Eye (tissue), 1 donor: ENCODE data around the gene NUDCD2.
"Not testable (repeated sequence)": the region's sequence is repeated elsewhere in the genome, so short reads cannot be mapped to it uniquely, and the experiment has no call there.

ENCODE experiments used
- DNase-seq: peaks from one replicate; pipeline ENCODE4 v3.0.0-alpha.2; 2015

Gene NUDCD2

GRCh38 chr5:163415673-163416072 lies 44.2 kb downstream of the NUDCD2 start:
- not testable (repeated sequence) for DNase-seq

GRCh38 chr5:163410505-163410904 lies 49.4 kb downstream of the NUDCD2 start:
- no peak for DNase-seq

- no peak for DNase-seq
Observed at GRCh38 chr5:163409384-163409783, 50.5 kb downstream of the NUDCD2 start.

GRCh38 chr5:163408311-163408923 lies 51.5 kb downstream of the NUDCD2 start:
- DNase-seq = peak; percentile 84

- DNase-seq = no peak
Observed at GRCh38 chr5:163407034-163407655, 52.8 kb downstream of the NUDCD2 start.

- DNase-seq = no peak
Observed at GRCh38 chr5:163404364-163405173, 55.3 kb downstream of the NUDCD2 start.

- DNase-seq = no peak
Observed at GRCh38 chr5:163402007-163402406, 57.9 kb downstream of the NUDCD2 start.

- DNase-seq = no peak
Observed at GRCh38 chr5:163401271-163401670, 58.6 kb downstream of the NUDCD2 start.

GRCh38 chr5:163399923-163400322 lies 60.0 kb downstream of the NUDCD2 start:
- DNase-seq = no peak

- DNase-seq = no peak
Observed at GRCh38 chr5:163397354-163397753, 62.5 kb downstream of the NUDCD2 start.

- not testable (repeated sequence) for DNase-seq
Observed at GRCh38 chr5:163396818-163397340, 63.0 kb downstream of the NUDCD2 start.
